Heart left ventricle (tissue), 16 donors: ENCODE measurements around the gene TACC3. TPM values are rescaled to one million over a fixed set of nuclear protein-coding genes. Genes with fewer than 3 reads are reported as not detected.

ENCODE experiments used
- ATAC-seq, 4 donors: fragments of 200-7000 bp; cut with Tn5 transposase; one replicate each; pipeline ENCODE4 v1.9.1; 2020 to 2022; ENCODE audit warnings: moderate library complexity in 4 of 4, mild to moderate bottlenecking in 3 of 4, moderate number of reproducible peaks in 1 of 4
- DNase-seq, 5 donors: peaks; one replicate each; pipeline ENCODE4 v3.0.0-alpha.2; 2020
- H3K27ac ChIP-seq, 12 donors: fragments of 200-600 bp; sonication (generic) in 4 of 12; one replicate each; pipeline versions ENCODE4 v1.5.0 to v1.8.0; 2016 to 2022; ENCODE audit warnings: mild to moderate bottlenecking in 2 of 12
- H3K27me3 ChIP-seq, 9 donors: fragments of 200-600 bp; sonication (generic) in 2 of 9; one replicate each; pipeline versions ENCODE4 v1.5.1 to v1.8.0; 2016 to 2022; ENCODE audit warnings: mild to moderate bottlenecking in 3 of 9
- H3K36me3 ChIP-seq, 9 donors: fragments of 200-600 bp; sonication (generic) in 2 of 9; one replicate each; pipeline versions ENCODE4 v1.5.0 to v1.8.0; 2018 to 2022; ENCODE audit warnings: mild to moderate bottlenecking in 2 of 9
- H3K4me1 ChIP-seq, 12 donors: fragments of 200-600 bp; sonication (generic) in 4 of 12; one replicate each; pipeline versions ENCODE4 v1.5.0 to v1.8.0; 2016 to 2022; ENCODE audit warnings: mild to moderate bottlenecking in 3 of 12
- H3K4me3 ChIP-seq, 12 donors: fragments of 200-600 bp; sonication (generic) in 4 of 12; one replicate each; pipeline versions ENCODE4 v1.5.0 to v1.8.0; 2017 to 2022; ENCODE audit warnings: mild to moderate bottlenecking in 9 of 12, moderate library complexity in 4 of 12
- H3K9me3 ChIP-seq, 12 donors: fragments of 200-600 bp; sonication (generic) in 4 of 12; one replicate each; pipeline versions ENCODE4 v1.5.0 to v1.8.0; 2016 to 2022; ENCODE audit warnings: mild to moderate bottlenecking in 1 of 12
- CTCF ChIP-seq, 12 donors: fragments of 200-600 bp; sonication (generic) in 4 of 12; IDR thresholded peaks; one replicate each; pipeline versions ENCODE4 v1.5.0 to v1.8.0; 2018 to 2022; ENCODE audit warnings: antibody characterized with exemption in 12 of 12, mild to moderate bottlenecking in 5 of 12
- POLR2A ChIP-seq, 2 donors: fragments of 450-650 bp; IDR thresholded peaks; one replicate each; pipeline ENCODE4 v1.6.1; 2017; ENCODE audit warnings: antibody characterized with exemption in 2 of 2, mild to moderate bottlenecking in 2 of 2, moderate library complexity in 2 of 2
- WGBS, 4 donors: extraction: QIAGEN DNeasy Blood & Tissue Kit in 2 of 4; methylation state at CpG; one replicate each; pipeline versions ENCODE4 v1.1.5 to v1.1.7; 2013 to 2018; 5-methylcytosine and 5-hydroxymethylcytosine counted together
- intact Hi-C, 10 donors: fragments of 100-400 bp; cut with DNase I; formaldehyde crosslinking; loops; one replicate each; pipeline versions ENCODE4 v1.11.1 to v1.14.2; 2022
- polyA plus RNA-seq, 2 donors: library from polyadenylated mRNA; stranded (reverse); fragments of 200-250 nt; gene quantifications; one replicate each; pipeline ENCODE4 v1.2.3, GENCODE V29; 2013
- total RNA-seq, 9 donors: library from RNA; depleted of rRNA in 2 of 9; stranded (reverse); fragments of >200 nt in 2 of 9; fragmentation: NEBNext Ultra II Directional in 3 of 9; extraction: Animal tissue kit (Norgen Biotek cat#: 25700) in 3 of 9; gene quantifications; one replicate each; pipeline versions ENCODE4 v1.1.0 to v1.2.4, GENCODE V29; 2016 to 2023
- donor health status: ischemic (EF 13 %, LVEDD 7.1; RV severe dilation, severe dysfunction).
- donor health status: healthy with polysubstance abuse.
- donor health status: DM: no; HTN: yes; CAD: no.
- donor health status: DM: no; HTN: no; CAD: no.
- donor health status: ischemic (EF 25% LVEDD 6.9; RV normal size, moderate dysfunction).
- donor health status: ischemic (EF 25% LVEDD 5.7; RV mildly dilated, moderate dysfunction).
- donor health status: healthy.
- donor health status: DM: yes; HTN: yes; CAD: no.
- donor health status: ischemic (EF 35%, LVEDD 5.7; RV mildly dilated, moderate dysfunction).
- donor health status: nonischemic (EF 11% LVEDD 7.7; RV severe dilation, severe dysfunction).
- donor health status: DM: yes; HTN: yes; CAD: no.
- donor health status: PGD.
- donor health status: ischemic (EF 29% LVEDD 5.4; RV normal size, mild dysfunction).
- donor health status: nonischemic (EF 23%, LVEDD 6.1; RV moderate dilation, normal function).

Gene TACC3
- total and polyA plus RNA-seq, 11 donors, result 2.9 to 19.1 (median 6.1) TPM

GRCh38 chr4:1727117-1728031, 6.1 kb downstream of the TACC3 start:
- Histone ChIP-seq H3K27ac (peak overlapping the region; percentile 48 to 87 (median 79)), H3K4me1 (peaks cover 4 to 76% (median 25%) of the 10 kb centered on the region in 12 donors), H3K36me3 (peaks cover 0 to 62% (median 25%) of the 10 kb centered on the region in 9 donors), H3K9me3 (no peaks in the 10 kb centered on the region), H3K4me3 (peak overlapping the region in 10 of 12 donors; percentile 8 to 49 (median 40)), H3K27me3 (no peaks in the 10 kb centered on the region)
- ATAC-seq, result peak; percentile 63 to 88 (median 66)
- WGBS, 4 donors, result 50 to 66% (median 55%) methylated on average over 18 of the region's 18 CpGs
- TF ChIP-seq POLR2A (IDR thresholded peaks at IDR 0.05) (no peak), CTCF (IDR thresholded peaks at IDR 0.05) (no peak)
- peak; percentile 82 to 89 (median 84) for DNase-seq
- intact Hi-C loops, result loop anchor here in 8 of 10 donors (2.0 to 10.0 kb wide), 5 partner anchors 33 to 373 kb away; no protein-coding TSS in a partner anchor

- Histone ChIP-seq H3K27me3 (no peaks in the 10 kb centered on the region), H3K4me3 (peak overlapping the region in 10 of 12 donors; percentile 8 to 49 (median 40)), H3K4me1 (peaks cover 4 to 66% (median 23%) of the 10 kb centered on the region in 12 donors), H3K36me3 (peaks cover 0 to 71% (median 32%) of the 10 kb centered on the region in 9 donors), H3K9me3 (no peaks in the 10 kb centered on the region), H3K27ac (peak overlapping the region; percentile 5 to 87 (median 79))
- intact Hi-C loops, result loop anchor here in 7 of 10 donors (2.0 to 10.0 kb wide), 3 partner anchors 34 to 374 kb away; no protein-coding TSS in a partner anchor
- TF ChIP-seq CTCF (IDR thresholded peaks at IDR 0.05) (no peak), POLR2A (IDR thresholded peaks at IDR 0.05) (no peak)
- DNase-seq (peak in 3 of 5 donors; percentile 24 to 55 (median 35)), ATAC-seq (no peak)
- 75 to 79% (median 78%) methylated on average over 27 to 31 of the region's 31 CpGs for WGBS, 4 donors
These were observed 7.0 kb downstream of the TACC3 start for GRCh38 chr4:1728061-1728980.

GRCh38 chr4:1730532-1731135, 9.3 kb downstream of the TACC3 start:
- peaks cover 0 to 76% (median 40%) of the 10 kb centered on the region in 9 donors for H3K36me3 ChIP-seq
- ATAC-seq (no peak), DNase-seq (no peak)
- intact Hi-C loops, result no loop called here
- WGBS, 4 donors, result 85 to 95% (median 93%) methylated on average over 12 to 16 of the region's 16 CpGs
- no peaks in the 10 kb centered on the region for H3K27me3 ChIP-seq
- no peak overlapping the region for H3K27ac ChIP-seq
- no peak for TF ChIP-seq CTCF (IDR thresholded peaks at IDR 0.05)
- TF ChIP-seq POLR2A (IDR thresholded peaks at IDR 0.05), result no peak
- H3K4me1 ChIP-seq, result peaks cover 4 to 48% (median 23%) of the 10 kb centered on the region in 12 donors
- no peak overlapping the region for H3K4me3 ChIP-seq
- no peaks in the 10 kb centered on the region for H3K9me3 ChIP-seq
